ENCODE measurements around the gene PIK3CG.

DNA sequence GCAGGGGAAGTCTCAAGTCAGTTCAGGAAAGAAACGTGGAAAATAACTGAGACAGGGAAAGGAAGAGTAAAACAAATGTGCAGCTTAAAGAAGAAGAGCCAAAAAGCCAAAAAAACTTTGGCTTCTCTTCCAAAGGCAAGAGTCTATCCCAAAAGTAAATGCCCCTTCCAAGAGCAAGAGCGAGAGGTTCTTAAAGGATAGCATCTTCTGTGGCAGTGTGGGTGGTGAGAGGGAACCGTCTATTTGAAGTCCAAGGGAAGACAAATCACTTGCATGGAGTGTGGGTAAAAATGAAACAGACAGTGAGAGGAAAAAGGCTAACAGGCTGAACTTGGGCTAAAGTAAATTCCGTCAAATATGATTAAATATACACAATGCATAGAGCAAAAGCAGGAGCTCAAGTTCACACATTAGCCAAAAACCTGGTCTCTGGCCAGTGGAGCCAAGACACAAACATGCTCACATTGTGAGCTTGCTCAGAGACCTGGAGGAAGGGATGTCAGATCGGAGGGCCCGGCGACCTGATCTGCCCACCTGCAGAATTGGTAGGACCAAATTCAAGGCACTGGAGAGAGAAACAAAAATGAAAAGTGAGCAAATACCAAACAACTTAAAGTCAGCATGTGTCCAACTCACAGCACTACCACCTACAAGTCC is 87.0 kb downstream of the PIK3CG start:
- TF ChIP-seq GLIS3 (CRISPR knock-in tag; IDR thresholded peaks at IDR 0.05) (no peak), TOX (CRISPR knock-in tag; IDR thresholded peaks at IDR 0.05; ENCODE audit: borderline replicate concordance) (no peak), ZFP30 (CRISPR knock-in tag; IDR thresholded peaks at IDR 0.05) (no peak), ARNTL (CRISPR knock-in tag; IDR thresholded peaks at IDR 0.05; ENCODE audit: borderline replicate concordance, low read depth) (no peak), RARB (CRISPR knock-in tag; IDR thresholded peaks at IDR 0.05) (peak; percentile 36; the same call in 1 of the 2 replicates), ZNF70 (CRISPR knock-in tag; IDR thresholded peaks at IDR 0.05) (no peak), ZNF565 (CRISPR knock-in tag; conservative IDR thresholded peaks at IDR 0.05; ENCODE audit: low read depth) (no peak), PPARA (CRISPR knock-in tag; IDR thresholded peaks at IDR 0.05; ENCODE audit: borderline replicate concordance) (no peak), POU6F1 (CRISPR knock-in tag; IDR thresholded peaks at IDR 0.05; ENCODE audit: borderline replicate concordance, low read depth) (no peak), SNAI2 (CRISPR knock-in tag; IDR thresholded peaks at IDR 0.05) (no peak), ISL1 (CRISPR knock-in tag; IDR thresholded peaks at IDR 0.05) (no peak), ZFP3 (CRISPR knock-in tag; IDR thresholded peaks at IDR 0.05) (no peak), TCF4 (CRISPR knock-in tag; IDR thresholded peaks at IDR 0.05; ENCODE audit: borderline replicate concordance) (no peak)
- TF ChIP-seq, protein P1, sequence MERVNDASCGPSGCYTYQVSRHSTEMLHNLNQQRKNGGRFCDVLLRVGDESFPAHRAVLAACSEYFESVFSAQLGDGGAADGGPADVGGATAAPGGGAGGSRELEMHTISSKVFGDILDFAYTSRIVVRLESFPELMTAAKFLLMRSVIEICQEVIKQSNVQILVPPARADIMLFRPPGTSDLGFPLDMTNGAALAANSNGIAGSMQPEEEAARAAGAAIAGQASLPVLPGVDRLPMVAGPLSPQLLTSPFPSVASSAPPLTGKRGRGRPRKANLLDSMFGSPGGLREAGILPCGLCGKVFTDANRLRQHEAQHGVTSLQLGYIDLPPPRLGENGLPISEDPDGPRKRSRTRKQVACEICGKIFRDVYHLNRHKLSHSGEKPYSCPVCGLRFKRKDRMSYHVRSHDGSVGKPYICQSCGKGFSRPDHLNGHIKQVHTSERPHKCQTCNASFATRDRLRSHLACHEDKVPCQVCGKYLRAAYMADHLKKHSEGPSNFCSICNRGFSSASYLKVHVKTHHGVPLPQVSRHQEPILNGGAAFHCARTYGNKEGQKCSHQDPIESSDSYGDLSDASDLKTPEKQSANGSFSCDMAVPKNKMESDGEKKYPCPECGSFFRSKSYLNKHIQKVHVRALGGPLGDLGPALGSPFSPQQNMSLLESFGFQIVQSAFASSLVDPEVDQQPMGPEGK (CRISPR knock-in tag; IDR thresholded peaks at IDR 0.05; ENCODE audit: borderline replicate concordance) = no peak
